PC-9 (cell line): ENCODE results near the gene SELL.

Experiments
- CTCF ChIP-seq: fragments of 200-600 bp; sonication (generic); conservative IDR thresholded peaks from 2 replicates; pipeline ENCODE4 v1.6.1; 2017; ENCODE audit warnings: mixed run types, antibody characterized with exemption, mild to moderate bottlenecking, moderate library complexity
- EZH2 ChIP-seq: fragments of 200-600 bp; sonication (generic); IDR thresholded peaks from 2 replicates; pipeline ENCODE4 v1.8.0; 2017; ENCODE audit warnings: antibody characterized with exemption, low read depth

DNA sequence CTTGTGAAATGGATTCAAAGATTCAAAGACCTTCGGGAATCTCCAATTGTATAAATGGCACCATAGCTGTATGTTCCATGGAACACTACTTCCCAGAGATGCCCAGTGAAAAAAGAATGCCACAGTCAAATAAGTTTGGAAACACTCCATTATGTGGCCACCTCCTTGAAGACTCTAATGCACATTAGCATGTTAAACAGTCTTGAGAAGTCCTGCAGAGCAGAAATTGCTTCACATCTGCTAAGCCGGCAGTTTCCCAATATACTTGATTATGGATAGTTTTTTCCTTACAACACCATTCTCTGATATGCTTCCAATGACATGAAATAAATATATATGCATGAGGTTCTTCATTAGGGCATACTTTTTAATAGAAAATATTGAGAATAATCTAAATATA, 35.1 kb upstream of the SELL start:
- no peak for TF ChIP-seq CTCF
- TF ChIP-seq EZH2, result no peak
